ENCODE measurements around the gene NHEJ1. TPM values are rescaled to one million over a fixed set of nuclear protein-coding genes. Genes with fewer than 3 reads are reported as not detected.

NHEJ1 gene, protein sequence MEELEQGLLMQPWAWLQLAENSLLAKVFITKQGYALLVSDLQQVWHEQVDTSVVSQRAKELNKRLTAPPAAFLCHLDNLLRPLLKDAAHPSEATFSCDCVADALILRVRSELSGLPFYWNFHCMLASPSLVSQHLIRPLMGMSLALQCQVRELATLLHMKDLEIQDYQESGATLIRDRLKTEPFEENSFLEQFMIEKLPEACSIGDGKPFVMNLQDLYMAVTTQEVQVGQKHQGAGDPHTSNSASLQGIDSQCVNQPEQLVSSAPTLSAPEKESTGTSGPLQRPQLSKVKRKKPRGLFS
- 12.2 TPM for total RNA-seq

GRCh38 chr2:219160186-219161017, at the start of gene NHEJ1:
TSS of gene NHEJ1 (minus strand) at chr2:219160815. CDS start at chr2:219158362, 2,453 bp downstream.

GRCh38 chr2:219206328-219207133, 45.9 kb upstream of the NHEJ1 start, which contains the start of gene ZFAND2B:
TSS of gene ZFAND2B (plus strand) at chr2:219206782. CDS start at chr2:219206988, 206 bp downstream.

DNA sequence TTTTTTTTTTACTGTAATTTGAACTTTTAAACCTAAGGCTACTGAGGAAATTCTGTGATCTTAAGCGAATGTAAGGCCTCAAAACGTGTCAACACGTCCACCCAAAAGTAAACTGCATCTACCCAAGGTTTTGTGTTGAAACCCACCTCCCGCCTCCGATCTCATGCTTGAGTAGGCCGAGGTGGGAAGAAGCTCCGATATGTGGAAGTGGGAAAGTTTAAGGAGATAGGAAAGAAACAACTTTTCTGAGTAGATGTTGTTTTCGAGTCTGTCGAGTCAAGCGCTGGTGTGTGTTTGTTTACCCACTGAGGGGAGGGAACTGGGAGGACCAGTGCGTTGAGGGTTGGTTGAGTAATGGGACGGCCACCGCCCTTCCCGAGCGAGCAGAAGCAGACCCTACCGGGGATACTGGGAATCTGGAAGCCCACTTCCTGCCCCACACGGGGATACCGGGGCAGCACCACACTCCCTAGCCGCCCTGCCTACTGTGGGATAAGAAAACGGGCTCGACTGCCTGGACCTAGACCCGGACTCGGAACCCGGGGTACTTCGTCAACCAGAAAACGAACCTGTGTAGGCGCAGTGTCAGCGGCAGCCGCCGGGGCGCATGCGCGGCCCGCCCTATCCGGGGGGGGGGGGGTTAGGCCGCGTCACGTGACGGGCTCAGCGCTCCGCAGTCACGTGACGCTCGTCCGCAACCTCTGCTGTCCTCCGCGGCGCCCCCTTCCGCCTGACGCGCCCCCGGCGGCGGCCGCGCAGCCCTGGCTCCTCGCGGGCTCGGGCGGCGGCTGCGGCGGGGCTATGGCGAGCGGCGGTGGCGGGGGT, 17.1 kb upstream of the NHEJ1 start, which contains the start of gene RETREG2:
Gene RETREG2, plus strand, starts transcription at position 724 of the 825 bp plus-strand sequence. Its CDS starts 78 bp downstream, at position 802.

GRCh38 chr2:219176818-219177551, 16.4 kb upstream of the NHEJ1 start, which contains the start of gene CNPPD1:
TSS of gene CNPPD1 (minus strand) at chr2:219176925. CDS start at chr2:219176828, 97 bp downstream.

GRCh38 chr2:219169930-219170654, 9.5 kb upstream of the NHEJ1 start, which contains the start of gene SLC23A3:
TSS of gene SLC23A3 (minus strand) at chr2:219170029. CDS start at chr2:219169984, 45 bp downstream.

GRCh38 chr2:219060821-219061791, 99.5 kb downstream of the NHEJ1 start, which contains the start of gene IHH:
TSS of gene IHH (minus strand) at chr2:219060921. CDS start at chr2:219060467, 454 bp downstream.

GRCh38 chr2:219041252-219041651, 119.4 kb downstream of the NHEJ1 start, which contains the start of gene CFAP65:
TSS of gene CFAP65 (minus strand) at chr2:219041516. CDS start at chr2:219039048, 2,468 bp downstream.

Small RNAs within 50 kb of the gene (small RNA-seq; reads per million reads assigned to genes)
- gene MIR3131 (ENCODE audit: low replicate concordance) (not detected), gene RN7SL764P (ENCODE audit: low replicate concordance) (not detected)

Other genes with a start within 250 kb of the NHEJ1 start
- gene CDK5R2, start 201.1 kb downstream of the NHEJ1 start, total RNA-seq = 11.9 TPM
- gene FEV, start 175.6 kb downstream of the NHEJ1 start, total RNA-seq = not detected
- gene CRYBA2, start 167.4 kb downstream of the NHEJ1 start, total RNA-seq = not detected
- gene CFAP65, start 119.3 kb downstream of the NHEJ1 start, total RNA-seq = 0.63 TPM
- gene IHH, start 99.9 kb downstream of the NHEJ1 start, total RNA-seq = not detected
- 0.63 TPM for gene SLC23A3, start 9.2 kb upstream of the NHEJ1 start, total RNA-seq
- gene CNPPD1, start 16.1 kb upstream of the NHEJ1 start, total RNA-seq = 27.5 TPM
- gene RETREG2, start 17.5 kb upstream of the NHEJ1 start, total RNA-seq = 68.9 TPM
- gene ZFAND2B, start 46.0 kb upstream of the NHEJ1 start, total RNA-seq = 17.5 TPM
- 47.9 TPM for gene ABCB6, start 58.1 kb upstream of the NHEJ1 start, total RNA-seq
- gene ATG9A, start 68.8 kb upstream of the NHEJ1 start, total RNA-seq = 31.9 TPM
- 79.2 TPM for gene ANKZF1, start 69.0 kb upstream of the NHEJ1 start, total RNA-seq
- gene GLB1L, start 84.6 kb upstream of the NHEJ1 start, total RNA-seq = 3.4 TPM
- gene STK16, start 84.7 kb upstream of the NHEJ1 start, total RNA-seq = 16.9 TPM
- not detected for gene TUBA4B, start 92.4 kb upstream of the NHEJ1 start, total RNA-seq
- 0.94 TPM for gene TUBA4A, start 93.1 kb upstream of the NHEJ1 start, total RNA-seq
- 103 TPM for gene DNAJB2, start 118.6 kb upstream of the NHEJ1 start, total RNA-seq
- gene PTPRN, start 148.6 kb upstream of the NHEJ1 start, total RNA-seq = 30.7 TPM
- gene RESP18, start 171.9 kb upstream of the NHEJ1 start, total RNA-seq = not detected
- gene DNPEP, start 227.1 kb upstream of the NHEJ1 start, total RNA-seq = 17.2 TPM

Data from parietal lobe (tissue), 2 donors.